C4-2B (cell line): ENCODE measurements around the gene FCRLA.

Experiments used
- ZFX ChIP-seq: fragments of 450-650 bp; IDR thresholded peaks from 2 replicates; pipeline ENCODE4 v1.6.1; 2017
- TF ChIP-seq, protein P1 (sequence below): fragments of 450-650 bp; conservative IDR thresholded peaks from 2 replicates; pipeline ENCODE4 v1.5.1; 2017; ENCODE audit warnings: mild to moderate bottlenecking

DNA sequence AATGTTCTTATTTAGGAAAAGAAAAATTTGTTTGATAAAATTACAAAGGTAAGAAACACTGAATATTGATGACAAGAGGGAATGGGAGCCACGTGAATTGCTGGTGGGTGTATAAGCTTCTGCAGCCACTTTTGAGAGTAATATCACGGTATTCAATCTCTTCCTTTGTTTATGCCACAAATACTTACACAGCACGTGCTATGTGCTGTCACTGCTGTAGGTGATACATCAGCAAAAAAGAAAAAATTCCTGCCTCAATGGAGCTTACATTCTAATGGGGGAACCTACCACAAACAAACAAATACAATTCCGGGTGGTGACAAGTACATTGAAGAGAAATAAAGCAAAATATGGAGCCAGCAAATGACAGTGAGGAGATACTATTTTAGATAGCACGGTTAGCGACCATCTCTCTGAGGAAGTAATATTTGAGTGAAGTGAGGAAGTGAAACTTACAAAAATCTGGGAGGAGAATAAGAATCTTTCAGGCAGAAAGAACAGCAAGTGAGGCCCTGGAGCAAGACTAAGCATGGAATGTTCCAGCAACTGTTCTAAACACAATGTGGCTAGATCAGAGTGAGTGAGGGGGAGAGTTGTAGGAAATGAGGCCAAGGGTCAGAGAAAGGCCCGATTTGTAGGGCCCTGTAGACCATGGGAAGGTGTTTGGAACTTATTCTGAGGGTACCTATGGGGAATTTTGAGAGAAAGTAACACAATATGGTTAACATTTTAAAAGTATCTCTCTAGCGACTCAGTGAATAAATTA lies 11.7 kb downstream of the FCRLA start:
- TF ChIP-seq, protein P1, sequence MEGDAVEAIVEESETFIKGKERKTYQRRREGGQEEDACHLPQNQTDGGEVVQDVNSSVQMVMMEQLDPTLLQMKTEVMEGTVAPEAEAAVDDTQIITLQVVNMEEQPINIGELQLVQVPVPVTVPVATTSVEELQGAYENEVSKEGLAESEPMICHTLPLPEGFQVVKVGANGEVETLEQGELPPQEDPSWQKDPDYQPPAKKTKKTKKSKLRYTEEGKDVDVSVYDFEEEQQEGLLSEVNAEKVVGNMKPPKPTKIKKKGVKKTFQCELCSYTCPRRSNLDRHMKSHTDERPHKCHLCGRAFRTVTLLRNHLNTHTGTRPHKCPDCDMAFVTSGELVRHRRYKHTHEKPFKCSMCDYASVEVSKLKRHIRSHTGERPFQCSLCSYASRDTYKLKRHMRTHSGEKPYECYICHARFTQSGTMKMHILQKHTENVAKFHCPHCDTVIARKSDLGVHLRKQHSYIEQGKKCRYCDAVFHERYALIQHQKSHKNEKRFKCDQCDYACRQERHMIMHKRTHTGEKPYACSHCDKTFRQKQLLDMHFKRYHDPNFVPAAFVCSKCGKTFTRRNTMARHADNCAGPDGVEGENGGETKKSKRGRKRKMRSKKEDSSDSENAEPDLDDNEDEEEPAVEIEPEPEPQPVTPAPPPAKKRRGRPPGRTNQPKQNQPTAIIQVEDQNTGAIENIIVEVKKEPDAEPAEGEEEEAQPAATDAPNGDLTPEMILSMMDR: no peak
- TF ChIP-seq ZFX: no peak
